Mesodermal cell (in vitro differentiated cells): ENCODE measurements around the gene SPRR2B.
"Not testable (repeated sequence)": the region's sequence is repeated elsewhere in the genome, so short reads cannot be mapped to it uniquely, and the experiment has no call there.

Experiments
- H3K27ac ChIP-seq: 2 replicates; pipeline ENCODE4 v1.7.0; 2013; ENCODE audit warnings: mild to moderate bottlenecking, low read depth, low read length, moderate library complexity; ENCODE audit not compliant: severe bottlenecking
- H3K36me3 ChIP-seq: 2 replicates; pipeline ENCODE4 v1.7.1; 2013; ENCODE audit warnings: mild to moderate bottlenecking, low read length, moderate library complexity; ENCODE audit not compliant: control insufficient read depth, insufficient read depth
- H3K4me1 ChIP-seq: one replicate; pipeline ENCODE4 v1.7.1; 2013; ENCODE audit warnings: mild to moderate bottlenecking, low read length; ENCODE audit not compliant: insufficient read depth, control insufficient read depth, poor library complexity, severe bottlenecking
- H3K4me3 ChIP-seq: 2 replicates; pipeline ENCODE4 v1.7.0; 2013; ENCODE audit warnings: low read length, control low read depth, mild to moderate bottlenecking; ENCODE audit not compliant: insufficient read depth, poor library complexity, severe bottlenecking; ENCODE audit errors: extremely low read depth
- H3K9me3 ChIP-seq: 2 replicates; pipeline ENCODE4 v1.7.1; 2013; ENCODE audit warnings: mild to moderate bottlenecking, low read length, moderate library complexity; ENCODE audit not compliant: control insufficient read depth
- WGBS, 2 experiments: methylation state at CpG; one replicate each; pipeline ENCODE4 v1.1.5; 2013; ENCODE audit warnings: missing lambda C conversion rate in 2 of 2; ENCODE audit not compliant: insufficient coverage in 2 of 2; 5-methylcytosine and 5-hydroxymethylcytosine counted together

SPRR2B gene

GRCh38 chr1:153032677-153033308, 38.6 kb downstream of the SPRR2B start:
- Histone ChIP-seq H3K4me3 (no peak overlapping the region), H3K27ac (no peak overlapping the region), H3K4me1 (peaks cover 11% of the 10 kb centered on the region), H3K9me3 (no peaks in the 10 kb centered on the region), H3K36me3 (no peaks in the 10 kb centered on the region)
- 0% methylated on average over 1 of the region's 3 CpGs for WGBS, 2 experiments

- Histone ChIP-seq H3K36me3 (no peaks in the 10 kb centered on the region), H3K4me3 (no peak overlapping the region), H3K9me3 (no peaks in the 10 kb centered on the region), H3K27ac (no peak overlapping the region), H3K4me1 (peaks cover 11% of the 10 kb centered on the region)
Observed at GRCh38 chr1:153032073-153032472, 39.3 kb downstream of the SPRR2B start.

GRCh38 chr1:153030895-153031294, 40.5 kb downstream of the SPRR2B start, which contains the start of gene SPRR1B:
TSS of gene SPRR1B (plus strand) at chr1:153031203. CDS start at chr1:153032346, 1,143 bp downstream.
- peaks cover 11% of the 10 kb centered on the region for H3K4me1 ChIP-seq
- no peak within 1 kb of the TSS for H3K27ac ChIP-seq
- H3K9me3 ChIP-seq, result no peaks in the 10 kb centered on the region
- no peaks in the 10 kb centered on the region for H3K36me3 ChIP-seq
- no peak within 1 kb of the TSS for H3K4me3 ChIP-seq

- Histone ChIP-seq H3K4me3 (no peak overlapping the region), H3K36me3 (no peaks in the 10 kb centered on the region), H3K27ac (no peak overlapping the region), H3K9me3 (no peaks in the 10 kb centered on the region), H3K4me1 (peaks cover 11% of the 10 kb centered on the region)
- 60% methylated on average over 1 of the region's 1 CpG; no CpG with 5 or more reads in 1 of the 2 experiments for WGBS, 2 experiments
Observed at GRCh38 chr1:153028766-153029165, 42.6 kb downstream of the SPRR2B start.

GRCh38 chr1:153025797-153026196, 45.6 kb downstream of the SPRR2B start:
- Histone ChIP-seq H3K36me3 (no peaks in the 10 kb centered on the region), H3K27ac (no peak overlapping the region), H3K9me3 (no peaks in the 10 kb centered on the region), H3K4me1 (no peaks in the 10 kb centered on the region), H3K4me3 (no peak overlapping the region)
- 80% methylated on average over 1 of the region's 1 CpG; no CpG with 5 or more reads in 1 of the 2 experiments for WGBS, 2 experiments

GRCh38 chr1:153024413-153024812, 47.0 kb downstream of the SPRR2B start:
- no peak overlapping the region for H3K4me3 ChIP-seq
- no peak overlapping the region for H3K27ac ChIP-seq
- H3K36me3 ChIP-seq, result no peaks in the 10 kb centered on the region
- 80% methylated on average over 1 of the region's 1 CpG; no CpG with 5 or more reads in 1 of the 2 experiments for WGBS, 2 experiments
- no peaks in the 10 kb centered on the region for H3K9me3 ChIP-seq
- no peaks in the 10 kb centered on the region for H3K4me1 ChIP-seq

GRCh38 chr1:153023109-153023508, 48.3 kb downstream of the SPRR2B start:
- 85 to 86% methylated on average over 7 of the region's 7 CpGs for WGBS, 2 experiments
- no peak overlapping the region for H3K27ac ChIP-seq
- no peaks in the 10 kb centered on the region for H3K9me3 ChIP-seq
- H3K4me1 ChIP-seq, result no peaks in the 10 kb centered on the region
- H3K4me3 ChIP-seq, result no peak overlapping the region
- H3K36me3 ChIP-seq, result no peaks in the 10 kb centered on the region

GRCh38 chr1:153022340-153022739, 49.1 kb downstream of the SPRR2B start:
- WGBS, 2 experiments, result 85 to 89% methylated on average over 5 to 9 of the region's 9 CpGs
- not testable (repeated sequence) for H3K4me3 ChIP-seq, H3K27ac ChIP-seq, H3K4me1 ChIP-seq, H3K9me3 ChIP-seq, H3K36me3 ChIP-seq

- not testable (repeated sequence) for H3K4me1 ChIP-seq, H3K4me3 ChIP-seq, H3K9me3 ChIP-seq, H3K36me3 ChIP-seq, H3K27ac ChIP-seq
- WGBS, 2 experiments, result 100% methylated on average over 1 to 2 of the region's 2 CpGs
Observed at GRCh38 chr1:153021829-153022228, 49.6 kb downstream of the SPRR2B start.
